ENCODE data around the gene PFKFB4. TPM values are rescaled to one million over a fixed set of nuclear protein-coding genes. Genes with fewer than 3 reads are reported as not detected.

The PFKFB4 gene
- total RNA-seq, 1 experiment from 2014 or later: 20.3 TPM

DNA sequence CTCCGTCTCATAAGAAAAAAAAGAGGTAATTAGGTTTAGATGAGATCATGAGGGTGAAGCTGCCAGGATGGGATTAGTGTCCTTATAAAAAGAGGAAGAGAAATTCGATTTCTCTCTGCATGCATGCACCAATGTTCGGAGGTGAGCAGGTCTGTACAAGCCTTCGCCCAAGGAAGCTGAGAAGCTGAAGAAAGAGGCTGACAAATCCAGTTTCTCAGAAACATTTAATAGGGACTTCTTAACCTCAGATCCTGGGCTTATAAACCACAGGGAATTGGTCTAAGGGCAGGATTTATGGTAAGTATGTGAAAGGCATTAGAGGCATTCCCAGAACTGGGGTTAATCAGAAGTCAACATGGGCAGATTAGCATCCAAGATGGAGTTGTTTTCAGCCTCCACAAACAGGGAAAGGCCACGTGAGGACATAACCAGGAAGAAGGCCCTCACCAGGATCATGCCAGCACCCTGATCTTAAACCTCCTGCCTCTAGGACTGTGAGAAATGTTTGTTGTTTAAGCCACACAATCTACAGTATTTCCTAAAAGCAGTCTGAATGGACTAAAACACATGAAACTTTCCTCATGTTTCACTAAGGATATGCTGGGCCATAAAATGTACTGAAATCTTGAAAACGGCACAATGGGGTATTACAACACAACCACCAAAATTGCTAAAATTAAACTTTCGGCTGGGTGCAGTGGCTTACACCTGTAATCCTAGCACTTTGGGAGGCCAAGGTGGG is 64.0 kb downstream of the PFKFB4 start:
- Histone ChIP-seq H3K27ac (ENCODE audit: low read depth, low read length) (no peak overlapping the region), H3K4me3 (replicated peaks in 1 of 2; ENCODE audit: low read depth in 1 of 2, low read length in 2 of 2) (no peak overlapping the region)
- CTCF ChIA-PET: no interaction called here

More for the DNA sequence above, 64.0 kb downstream of the PFKFB4 start:
- Histone ChIP-seq H3K4me2 (ENCODE audit: low read length) (no peak overlapping the region), H3K9ac (ENCODE audit: low read length) (no peak overlapping the region), H3K27me3 (ENCODE audit: insufficient read depth, low read length) (no peaks in the 10 kb centered on the region), H3K79me2 (ENCODE audit: insufficient read depth, low read length) (no peaks in the 10 kb centered on the region), H3K9me2 (ENCODE audit: insufficient read depth) (no peaks in the 10 kb centered on the region), H2AFZ (ENCODE audit: low read depth, low read length, poor library complexity, severe bottlenecking) (no peak overlapping the region), H3K9me3 (ENCODE audit: control insufficient read depth in 1 of 2, insufficient read depth in 1 of 2, low read depth in 1 of 2, low read length in 2 of 2) (no peaks in the 10 kb centered on the region), H4K20me1 (ENCODE audit: insufficient read depth) (no peaks in the 10 kb centered on the region), H3K36me3 (ENCODE audit: control insufficient read depth in 1 of 2, insufficient read depth in 2 of 2, low read length in 2 of 2) (no peaks in the 10 kb centered on the region), H3K4me1 (ENCODE audit: control insufficient read depth in 1 of 2, insufficient read depth in 2 of 2, low read length in 2 of 2) (no peaks in the 10 kb centered on the region)
- DNase-seq (ENCODE audit: low read depth, low spot score) (no peak), ATAC-seq (no peak)
- BruUV-seq (replicated peaks): no TSS peak
- TF ChIP-seq ZNF274 (IDR thresholded peaks at IDR 0.05; ENCODE audit: low read depth, low read length) (no peak), CBX3 (IDR thresholded peaks at IDR 0.05; ENCODE audit: low read depth) (no peak), SRF (IDR thresholded peaks at IDR 0.05; ENCODE audit: low read depth) (no peak), ZFX (IDR thresholded peaks at IDR 0.05) (no peak), EZH2 (IDR thresholded peaks at IDR 0.05) (no peak), SIN3A (IDR thresholded peaks at IDR 0.05; ENCODE audit: low read depth) (no peak), YY1 (IDR thresholded peaks at IDR 0.05; ENCODE audit: extremely low read depth, insufficient replicate concordance, low read depth, low read length) (no peak), FOSL1 (IDR thresholded peaks at IDR 0.05; ENCODE audit: low read depth) (no peak), JUND (IDR thresholded peaks at IDR 0.05) (no peak), EGR1 (IDR thresholded peaks at IDR 0.05; ENCODE audit: low read depth) (no peak), ELF1 (IDR thresholded peaks at IDR 0.05; ENCODE audit: borderline replicate concordance, low read depth) (no peak), POLR2AphosphoS5 (IDR thresholded peaks at IDR 0.05; ENCODE audit: low read depth, low read length) (no peak), TCF7L2 (IDR thresholded peaks at IDR 0.05; ENCODE audit: borderline replicate concordance, extremely low read depth, insufficient read depth, insufficient read length) (no peak), POLR2A (IDR thresholded peaks at IDR 0.05; ENCODE audit: borderline replicate concordance, extremely low read depth, insufficient read depth, insufficient read length) (no peak), RAD21 (IDR thresholded peaks at IDR 0.05; ENCODE audit: low read depth) (no peak)
- TF ChIP-seq, protein P1, sequence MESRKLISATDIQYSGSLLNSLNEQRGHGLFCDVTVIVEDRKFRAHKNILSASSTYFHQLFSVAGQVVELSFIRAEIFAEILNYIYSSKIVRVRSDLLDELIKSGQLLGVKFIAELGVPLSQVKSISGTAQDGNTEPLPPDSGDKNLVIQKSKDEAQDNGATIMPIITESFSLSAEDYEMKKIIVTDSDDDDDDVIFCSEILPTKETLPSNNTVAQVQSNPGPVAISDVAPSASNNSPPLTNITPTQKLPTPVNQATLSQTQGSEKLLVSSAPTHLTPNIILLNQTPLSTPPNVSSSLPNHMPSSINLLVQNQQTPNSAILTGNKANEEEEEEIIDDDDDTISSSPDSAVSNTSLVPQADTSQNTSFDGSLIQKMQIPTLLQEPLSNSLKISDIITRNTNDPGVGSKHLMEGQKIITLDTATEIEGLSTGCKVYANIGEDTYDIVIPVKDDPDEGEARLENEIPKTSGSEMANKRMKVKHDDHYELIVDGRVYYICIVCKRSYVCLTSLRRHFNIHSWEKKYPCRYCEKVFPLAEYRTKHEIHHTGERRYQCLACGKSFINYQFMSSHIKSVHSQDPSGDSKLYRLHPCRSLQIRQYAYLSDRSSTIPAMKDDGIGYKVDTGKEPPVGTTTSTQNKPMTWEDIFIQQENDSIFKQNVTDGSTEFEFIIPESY (IDR thresholded peaks at IDR 0.05; ENCODE audit: extremely low read depth, insufficient replicate concordance, low read length): no peak
- TF ChIP-seq, protein P2, sequence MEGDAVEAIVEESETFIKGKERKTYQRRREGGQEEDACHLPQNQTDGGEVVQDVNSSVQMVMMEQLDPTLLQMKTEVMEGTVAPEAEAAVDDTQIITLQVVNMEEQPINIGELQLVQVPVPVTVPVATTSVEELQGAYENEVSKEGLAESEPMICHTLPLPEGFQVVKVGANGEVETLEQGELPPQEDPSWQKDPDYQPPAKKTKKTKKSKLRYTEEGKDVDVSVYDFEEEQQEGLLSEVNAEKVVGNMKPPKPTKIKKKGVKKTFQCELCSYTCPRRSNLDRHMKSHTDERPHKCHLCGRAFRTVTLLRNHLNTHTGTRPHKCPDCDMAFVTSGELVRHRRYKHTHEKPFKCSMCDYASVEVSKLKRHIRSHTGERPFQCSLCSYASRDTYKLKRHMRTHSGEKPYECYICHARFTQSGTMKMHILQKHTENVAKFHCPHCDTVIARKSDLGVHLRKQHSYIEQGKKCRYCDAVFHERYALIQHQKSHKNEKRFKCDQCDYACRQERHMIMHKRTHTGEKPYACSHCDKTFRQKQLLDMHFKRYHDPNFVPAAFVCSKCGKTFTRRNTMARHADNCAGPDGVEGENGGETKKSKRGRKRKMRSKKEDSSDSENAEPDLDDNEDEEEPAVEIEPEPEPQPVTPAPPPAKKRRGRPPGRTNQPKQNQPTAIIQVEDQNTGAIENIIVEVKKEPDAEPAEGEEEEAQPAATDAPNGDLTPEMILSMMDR (IDR thresholded peaks at IDR 0.05 in 2 of 3, conservative IDR thresholded peaks at IDR 0.05 in 1 of 3; ENCODE audit: borderline replicate concordance in 1 of 3, insufficient read depth in 1 of 3, low read depth in 2 of 3, low read length in 2 of 3): no peak
- TF ChIP-seq, protein P3, sequence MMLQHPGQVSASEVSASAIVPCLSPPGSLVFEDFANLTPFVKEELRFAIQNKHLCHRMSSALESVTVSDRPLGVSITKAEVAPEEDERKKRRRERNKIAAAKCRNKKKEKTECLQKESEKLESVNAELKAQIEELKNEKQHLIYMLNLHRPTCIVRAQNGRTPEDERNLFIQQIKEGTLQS (IDR thresholded peaks at IDR 0.05): no peak
- TF ChIP-seq, protein P4, sequence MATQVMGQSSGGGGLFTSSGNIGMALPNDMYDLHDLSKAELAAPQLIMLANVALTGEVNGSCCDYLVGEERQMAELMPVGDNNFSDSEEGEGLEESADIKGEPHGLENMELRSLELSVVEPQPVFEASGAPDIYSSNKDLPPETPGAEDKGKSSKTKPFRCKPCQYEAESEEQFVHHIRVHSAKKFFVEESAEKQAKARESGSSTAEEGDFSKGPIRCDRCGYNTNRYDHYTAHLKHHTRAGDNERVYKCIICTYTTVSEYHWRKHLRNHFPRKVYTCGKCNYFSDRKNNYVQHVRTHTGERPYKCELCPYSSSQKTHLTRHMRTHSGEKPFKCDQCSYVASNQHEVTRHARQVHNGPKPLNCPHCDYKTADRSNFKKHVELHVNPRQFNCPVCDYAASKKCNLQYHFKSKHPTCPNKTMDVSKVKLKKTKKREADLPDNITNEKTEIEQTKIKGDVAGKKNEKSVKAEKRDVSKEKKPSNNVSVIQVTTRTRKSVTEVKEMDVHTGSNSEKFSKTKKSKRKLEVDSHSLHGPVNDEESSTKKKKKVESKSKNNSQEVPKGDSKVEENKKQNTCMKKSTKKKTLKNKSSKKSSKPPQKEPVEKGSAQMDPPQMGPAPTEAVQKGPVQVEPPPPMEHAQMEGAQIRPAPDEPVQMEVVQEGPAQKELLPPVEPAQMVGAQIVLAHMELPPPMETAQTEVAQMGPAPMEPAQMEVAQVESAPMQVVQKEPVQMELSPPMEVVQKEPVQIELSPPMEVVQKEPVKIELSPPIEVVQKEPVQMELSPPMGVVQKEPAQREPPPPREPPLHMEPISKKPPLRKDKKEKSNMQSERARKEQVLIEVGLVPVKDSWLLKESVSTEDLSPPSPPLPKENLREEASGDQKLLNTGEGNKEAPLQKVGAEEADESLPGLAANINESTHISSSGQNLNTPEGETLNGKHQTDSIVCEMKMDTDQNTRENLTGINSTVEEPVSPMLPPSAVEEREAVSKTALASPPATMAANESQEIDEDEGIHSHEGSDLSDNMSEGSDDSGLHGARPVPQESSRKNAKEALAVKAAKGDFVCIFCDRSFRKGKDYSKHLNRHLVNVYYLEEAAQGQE (IDR thresholded peaks at IDR 0.05; ENCODE audit: low read depth): no peak
- intact Hi-C loops (cut with micrococcal nuclease): no loop called here
- POLR2A ChIA-PET: no interaction called here
- RAD21 ChIA-PET (ENCODE audit: low non-redundant PET in 1 of 2, low total read pairs in 2 of 2, uncharacterized antibody in 2 of 2, unreplicated experiment in 2 of 2): no interaction called here
